GM23338 (cell line): Measurements from ENCODE around the gene TESK2. TPM values are rescaled to one million over a fixed set of nuclear protein-coding genes. Genes with fewer than 3 reads are reported as not detected.

Source experiments
- ATAC-seq: fragments of 200-7000 bp; cut with Tn5 transposase; 3 replicates; pipeline ENCODE4 v1.9.1; 2020
- DNase-seq: peaks from one replicate; pipeline ENCODE4 v3.0.0-alpha.2; 2015; ENCODE audit warnings: low spot score
- H2AFZ ChIP-seq: fragments of 200-600 bp; sonication (generic); 2 replicates; pipeline ENCODE4 v1.8.0; 2016; ENCODE audit warnings: antibody characterized with exemption, mild to moderate bottlenecking, moderate library complexity
- H3F3A ChIP-seq: fragments of 200-600 bp; sonication (generic); replicated peaks from 2 replicates; pipeline ENCODE4 v1.8.0; 2017; ENCODE audit warnings: antibody characterized with exemption, mixed run types, low read depth
- H3K27ac ChIP-seq: fragments of 200-600 bp; sonication (generic); 2 replicates; pipeline ENCODE4 v1.6.1; 2016; ENCODE audit warnings: low read depth
- H3K27me3 ChIP-seq: fragments of 200-600 bp; sonication (generic); 2 replicates; pipeline ENCODE4 v1.8.0; 2016; ENCODE audit warnings: mild to moderate bottlenecking, mixed run types, moderate library complexity; ENCODE audit not compliant: insufficient read depth
- H3K36me3 ChIP-seq: fragments of 200-600 bp; sonication (generic); 2 replicates; pipeline ENCODE4 v1.8.0; 2016; ENCODE audit warnings: mild to moderate bottlenecking; ENCODE audit not compliant: insufficient read depth
- H3K4me1 ChIP-seq: fragments of 200-600 bp; sonication (generic); 2 replicates; pipeline ENCODE4 v1.8.0; 2016; ENCODE audit warnings: mild to moderate bottlenecking, moderate library complexity; ENCODE audit not compliant: insufficient read depth
- H3K4me2 ChIP-seq: fragments of 200-600 bp; sonication (generic); 2 replicates; pipeline ENCODE4 v1.7.1; 2017; ENCODE audit warnings: mixed run types
- H3K4me3 ChIP-seq: fragments of 200-600 bp; sonication (generic); 2 replicates; pipeline ENCODE4 v1.6.1; 2016; ENCODE audit warnings: mixed run types
- H3K79me2 ChIP-seq: fragments of 200-600 bp; sonication (generic); replicated peaks from 2 replicates; pipeline ENCODE4 v1.8.0; 2017; ENCODE audit warnings: mild to moderate bottlenecking; ENCODE audit not compliant: insufficient read depth
- H3K9me2 ChIP-seq: fragments of 200-600 bp; sonication (generic); 2 replicates; pipeline ENCODE4 v1.8.0; 2017; ENCODE audit not compliant: insufficient read depth
- H4K20me1 ChIP-seq: fragments of 200-600 bp; sonication (generic); replicated peaks from 2 replicates; pipeline ENCODE4 v1.8.0; 2017; ENCODE audit warnings: mild to moderate bottlenecking; ENCODE audit not compliant: insufficient read depth
- H3K27ac Mint-ChIP-seq: 2 replicates; pipeline ENCODE4 v1.8.0; 2020; ENCODE audit warnings: inconsistent platforms, mild to moderate bottlenecking, moderate library complexity, mixed read lengths
- H3K27me3 Mint-ChIP-seq: 3 replicates; pipeline ENCODE4 v1.8.0; 2022; ENCODE audit warnings: low read depth, mild to moderate bottlenecking, moderate library complexity, mixed read lengths, inconsistent platforms; ENCODE audit not compliant: insufficient read depth, poor library complexity
- H3K36me3 Mint-ChIP-seq: 3 replicates; pipeline ENCODE4 v1.8.0; 2021; ENCODE audit warnings: low read depth, mild to moderate bottlenecking, inconsistent platforms, moderate library complexity, mixed read lengths
- H3K4me1 Mint-ChIP-seq: 3 replicates; pipeline ENCODE4 v1.8.0; 2020; ENCODE audit warnings: mild to moderate bottlenecking, inconsistent platforms, mixed read lengths
- H3K4me3 Mint-ChIP-seq: 3 replicates; pipeline ENCODE4 v1.8.0; 2021; ENCODE audit warnings: moderate library complexity, mild to moderate bottlenecking, inconsistent platforms, mixed read lengths
- H3K9me3 Mint-ChIP-seq: 3 replicates; pipeline ENCODE4 v1.8.0; 2020; ENCODE audit warnings: moderate library complexity, mild to moderate bottlenecking, inconsistent platforms, mixed read lengths
- CREB1 ChIP-seq: fragments of 250-450 bp; sonication (Bioruptor Pico); IDR thresholded peaks from 2 replicates; pipeline ENCODE4 v1.5.0; 2020; ENCODE audit warnings: low read depth, mild to moderate bottlenecking, moderate library complexity
- EZH2 ChIP-seq: fragments of 200-600 bp; sonication (generic); IDR thresholded peaks from one replicate; pipeline ENCODE4 v1.8.0; 2017; ENCODE audit warnings: antibody characterized with exemption, mild to moderate bottlenecking, low read depth; ENCODE audit not compliant: unreplicated experiment
- EZH2phosphoT487 ChIP-seq: fragments of 200-600 bp; sonication (generic); IDR thresholded peaks from one replicate; pipeline ENCODE4 v1.8.1; 2018; ENCODE audit warnings: antibody characterized with exemption; ENCODE audit not compliant: unreplicated experiment
- JUNB ChIP-seq: IDR thresholded peaks from one replicate; pipeline ENCODE4 v1.6.1; 2016; ENCODE audit warnings: antibody characterized with exemption; ENCODE audit not compliant: unreplicated experiment
- NANOG ChIP-seq: IDR thresholded peaks from 2 replicates; pipeline ENCODE4 v1.6.1; 2016; ENCODE audit warnings: antibody characterized with exemption, borderline replicate concordance
- POLR2AphosphoS5 ChIP-seq: IDR thresholded peaks from 2 replicates; pipeline ENCODE4 v1.6.1; 2016; ENCODE audit warnings: antibody characterized with exemption, low read depth
- STAT1 ChIP-seq: IDR thresholded peaks from one replicate; pipeline ENCODE4 v1.6.1; 2016; ENCODE audit warnings: antibody characterized with exemption; ENCODE audit not compliant: unreplicated experiment
- ZNF114 ChIP-seq: fragments of 250-450 bp; sonication (Bioruptor Pico); IDR thresholded peaks from 2 replicates; pipeline ENCODE4 v1.5.0; 2020; ENCODE audit warnings: mild to moderate bottlenecking, moderate library complexity
- ZNF331 ChIP-seq: fragments of 250-450 bp; sonication (Bioruptor Pico); IDR thresholded peaks from 2 replicates; pipeline ENCODE4 v1.5.0; 2020; ENCODE audit warnings: low read depth, mild to moderate bottlenecking, moderate library complexity
- polyA plus RNA-seq: library from polyadenylated mRNA; unstranded; fragments of >200 nt; fragmentation: Nextera tagmentation; extraction: Ambion mirVana; gene quantifications from 2 replicates; pipeline ENCODE4 v1.2.1, GENCODE V29; 2016
- total RNA-seq: library from RNA; depleted of rRNA; stranded (reverse); fragments of >200 nt; shearing (Covaris generic); gene quantifications from 2 replicates; pipeline ENCODE4 v1.2.3, GENCODE V29; 2014
- TF ChIP-seq, protein P1 (sequence below), 2 experiments: fragments of 200-600 bp in 1 of 2; sonication (generic) in 1 of 2; conservative IDR thresholded peaks; 2 replicates each; pipeline versions ENCODE4 v1.5.1 to v1.6.1; 2016 to 2017; ENCODE audit warnings: antibody characterized with exemption in 2 of 2, low read depth in 2 of 2, mild to moderate bottlenecking in 2 of 2, moderate library complexity in 1 of 2
- TF ChIP-seq, protein P2 (sequence below): IDR thresholded peaks from 2 replicates; pipeline ENCODE4 v1.6.1; 2016; ENCODE audit warnings: antibody characterized with exemption
- TF ChIP-seq, protein P3 (sequence below): fragments of 250-450 bp; sonication (Bioruptor Pico); IDR thresholded peaks from 2 replicates; pipeline ENCODE4 v1.5.0; 2020; ENCODE audit warnings: mild to moderate bottlenecking, moderate library complexity
- TF ChIP-seq, protein P4 (sequence below): IDR thresholded peaks from one replicate; pipeline ENCODE4 v1.6.1; 2018; ENCODE audit warnings: antibody characterized with exemption; ENCODE audit not compliant: unreplicated experiment

Gene TESK2
- total and polyA plus RNA-seq, 2 experiments from 2014 or later, result 5.2 to 14.0 TPM

DNA sequence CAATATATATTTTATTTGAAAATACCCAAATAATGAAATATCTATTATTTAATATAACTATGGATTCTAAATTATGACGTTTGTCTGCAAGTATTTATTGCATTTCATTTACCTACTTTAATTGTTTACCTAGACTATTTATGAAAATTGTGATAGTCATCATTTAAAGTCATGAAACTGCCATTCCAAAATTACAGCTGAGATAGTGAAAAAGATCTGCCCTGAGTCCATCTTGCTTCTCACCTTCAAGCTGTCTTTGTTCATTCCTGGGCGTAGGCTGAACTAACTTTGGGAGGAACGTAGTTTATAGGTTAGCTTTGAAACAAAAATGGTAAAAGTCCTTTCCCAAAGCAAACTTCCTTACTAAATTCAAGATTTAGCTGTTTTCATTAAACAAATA lies 176.7 kb downstream of the TESK2 start:
- Mint-ChIP-seq H3K36me3 (no peaks in the 10 kb centered on the region), H3K4me3 (no peak overlapping the region), H3K4me1 (no peaks in the 10 kb centered on the region), H3K27me3 (peaks cover 2% of the 10 kb centered on the region), H3K27ac (no peak overlapping the region), H3K9me3 (peaks cover 7% of the 10 kb centered on the region; the same call in 2 of the 3 replicates)
- Histone ChIP-seq H3K4me2 (no peak overlapping the region), H3K27me3 (no peaks in the 10 kb centered on the region), H3F3A (no peaks in the 10 kb centered on the region), H3K4me3 (no peak overlapping the region), H3K79me2 (no peaks in the 10 kb centered on the region), H3K27ac (no peak overlapping the region), H3K36me3 (no peaks in the 10 kb centered on the region), H3K4me1 (peaks cover 5% of the 10 kb centered on the region; the same call in 1 of the 2 replicates), H3K9me2 (no peaks in the 10 kb centered on the region), H4K20me1 (no peaks in the 10 kb centered on the region), H2AFZ (no peak overlapping the region)
- ATAC-seq (no peak), DNase-seq (no peak)
- TF ChIP-seq, protein P1, sequence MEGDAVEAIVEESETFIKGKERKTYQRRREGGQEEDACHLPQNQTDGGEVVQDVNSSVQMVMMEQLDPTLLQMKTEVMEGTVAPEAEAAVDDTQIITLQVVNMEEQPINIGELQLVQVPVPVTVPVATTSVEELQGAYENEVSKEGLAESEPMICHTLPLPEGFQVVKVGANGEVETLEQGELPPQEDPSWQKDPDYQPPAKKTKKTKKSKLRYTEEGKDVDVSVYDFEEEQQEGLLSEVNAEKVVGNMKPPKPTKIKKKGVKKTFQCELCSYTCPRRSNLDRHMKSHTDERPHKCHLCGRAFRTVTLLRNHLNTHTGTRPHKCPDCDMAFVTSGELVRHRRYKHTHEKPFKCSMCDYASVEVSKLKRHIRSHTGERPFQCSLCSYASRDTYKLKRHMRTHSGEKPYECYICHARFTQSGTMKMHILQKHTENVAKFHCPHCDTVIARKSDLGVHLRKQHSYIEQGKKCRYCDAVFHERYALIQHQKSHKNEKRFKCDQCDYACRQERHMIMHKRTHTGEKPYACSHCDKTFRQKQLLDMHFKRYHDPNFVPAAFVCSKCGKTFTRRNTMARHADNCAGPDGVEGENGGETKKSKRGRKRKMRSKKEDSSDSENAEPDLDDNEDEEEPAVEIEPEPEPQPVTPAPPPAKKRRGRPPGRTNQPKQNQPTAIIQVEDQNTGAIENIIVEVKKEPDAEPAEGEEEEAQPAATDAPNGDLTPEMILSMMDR (conservative IDR thresholded peaks at IDR 0.05; ENCODE audit: low read depth in 2 of 2), result no peak
- TF ChIP-seq STAT1 (no peak), POLR2AphosphoS5 (no peak), ZNF331 (CRISPR knock-in tag) (no peak), JUNB (no peak), ZNF114 (CRISPR knock-in tag) (no peak), NANOG (no peak), EZH2 (no peak), EZH2phosphoT487 (no peak), CREB1 (no peak)
- TF ChIP-seq, protein P2, sequence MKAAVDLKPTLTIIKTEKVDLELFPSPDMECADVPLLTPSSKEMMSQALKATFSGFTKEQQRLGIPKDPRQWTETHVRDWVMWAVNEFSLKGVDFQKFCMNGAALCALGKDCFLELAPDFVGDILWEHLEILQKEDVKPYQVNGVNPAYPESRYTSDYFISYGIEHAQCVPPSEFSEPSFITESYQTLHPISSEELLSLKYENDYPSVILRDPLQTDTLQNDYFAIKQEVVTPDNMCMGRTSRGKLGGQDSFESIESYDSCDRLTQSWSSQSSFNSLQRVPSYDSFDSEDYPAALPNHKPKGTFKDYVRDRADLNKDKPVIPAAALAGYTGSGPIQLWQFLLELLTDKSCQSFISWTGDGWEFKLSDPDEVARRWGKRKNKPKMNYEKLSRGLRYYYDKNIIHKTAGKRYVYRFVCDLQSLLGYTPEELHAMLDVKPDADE, result no peak
- TF ChIP-seq, protein P3, sequence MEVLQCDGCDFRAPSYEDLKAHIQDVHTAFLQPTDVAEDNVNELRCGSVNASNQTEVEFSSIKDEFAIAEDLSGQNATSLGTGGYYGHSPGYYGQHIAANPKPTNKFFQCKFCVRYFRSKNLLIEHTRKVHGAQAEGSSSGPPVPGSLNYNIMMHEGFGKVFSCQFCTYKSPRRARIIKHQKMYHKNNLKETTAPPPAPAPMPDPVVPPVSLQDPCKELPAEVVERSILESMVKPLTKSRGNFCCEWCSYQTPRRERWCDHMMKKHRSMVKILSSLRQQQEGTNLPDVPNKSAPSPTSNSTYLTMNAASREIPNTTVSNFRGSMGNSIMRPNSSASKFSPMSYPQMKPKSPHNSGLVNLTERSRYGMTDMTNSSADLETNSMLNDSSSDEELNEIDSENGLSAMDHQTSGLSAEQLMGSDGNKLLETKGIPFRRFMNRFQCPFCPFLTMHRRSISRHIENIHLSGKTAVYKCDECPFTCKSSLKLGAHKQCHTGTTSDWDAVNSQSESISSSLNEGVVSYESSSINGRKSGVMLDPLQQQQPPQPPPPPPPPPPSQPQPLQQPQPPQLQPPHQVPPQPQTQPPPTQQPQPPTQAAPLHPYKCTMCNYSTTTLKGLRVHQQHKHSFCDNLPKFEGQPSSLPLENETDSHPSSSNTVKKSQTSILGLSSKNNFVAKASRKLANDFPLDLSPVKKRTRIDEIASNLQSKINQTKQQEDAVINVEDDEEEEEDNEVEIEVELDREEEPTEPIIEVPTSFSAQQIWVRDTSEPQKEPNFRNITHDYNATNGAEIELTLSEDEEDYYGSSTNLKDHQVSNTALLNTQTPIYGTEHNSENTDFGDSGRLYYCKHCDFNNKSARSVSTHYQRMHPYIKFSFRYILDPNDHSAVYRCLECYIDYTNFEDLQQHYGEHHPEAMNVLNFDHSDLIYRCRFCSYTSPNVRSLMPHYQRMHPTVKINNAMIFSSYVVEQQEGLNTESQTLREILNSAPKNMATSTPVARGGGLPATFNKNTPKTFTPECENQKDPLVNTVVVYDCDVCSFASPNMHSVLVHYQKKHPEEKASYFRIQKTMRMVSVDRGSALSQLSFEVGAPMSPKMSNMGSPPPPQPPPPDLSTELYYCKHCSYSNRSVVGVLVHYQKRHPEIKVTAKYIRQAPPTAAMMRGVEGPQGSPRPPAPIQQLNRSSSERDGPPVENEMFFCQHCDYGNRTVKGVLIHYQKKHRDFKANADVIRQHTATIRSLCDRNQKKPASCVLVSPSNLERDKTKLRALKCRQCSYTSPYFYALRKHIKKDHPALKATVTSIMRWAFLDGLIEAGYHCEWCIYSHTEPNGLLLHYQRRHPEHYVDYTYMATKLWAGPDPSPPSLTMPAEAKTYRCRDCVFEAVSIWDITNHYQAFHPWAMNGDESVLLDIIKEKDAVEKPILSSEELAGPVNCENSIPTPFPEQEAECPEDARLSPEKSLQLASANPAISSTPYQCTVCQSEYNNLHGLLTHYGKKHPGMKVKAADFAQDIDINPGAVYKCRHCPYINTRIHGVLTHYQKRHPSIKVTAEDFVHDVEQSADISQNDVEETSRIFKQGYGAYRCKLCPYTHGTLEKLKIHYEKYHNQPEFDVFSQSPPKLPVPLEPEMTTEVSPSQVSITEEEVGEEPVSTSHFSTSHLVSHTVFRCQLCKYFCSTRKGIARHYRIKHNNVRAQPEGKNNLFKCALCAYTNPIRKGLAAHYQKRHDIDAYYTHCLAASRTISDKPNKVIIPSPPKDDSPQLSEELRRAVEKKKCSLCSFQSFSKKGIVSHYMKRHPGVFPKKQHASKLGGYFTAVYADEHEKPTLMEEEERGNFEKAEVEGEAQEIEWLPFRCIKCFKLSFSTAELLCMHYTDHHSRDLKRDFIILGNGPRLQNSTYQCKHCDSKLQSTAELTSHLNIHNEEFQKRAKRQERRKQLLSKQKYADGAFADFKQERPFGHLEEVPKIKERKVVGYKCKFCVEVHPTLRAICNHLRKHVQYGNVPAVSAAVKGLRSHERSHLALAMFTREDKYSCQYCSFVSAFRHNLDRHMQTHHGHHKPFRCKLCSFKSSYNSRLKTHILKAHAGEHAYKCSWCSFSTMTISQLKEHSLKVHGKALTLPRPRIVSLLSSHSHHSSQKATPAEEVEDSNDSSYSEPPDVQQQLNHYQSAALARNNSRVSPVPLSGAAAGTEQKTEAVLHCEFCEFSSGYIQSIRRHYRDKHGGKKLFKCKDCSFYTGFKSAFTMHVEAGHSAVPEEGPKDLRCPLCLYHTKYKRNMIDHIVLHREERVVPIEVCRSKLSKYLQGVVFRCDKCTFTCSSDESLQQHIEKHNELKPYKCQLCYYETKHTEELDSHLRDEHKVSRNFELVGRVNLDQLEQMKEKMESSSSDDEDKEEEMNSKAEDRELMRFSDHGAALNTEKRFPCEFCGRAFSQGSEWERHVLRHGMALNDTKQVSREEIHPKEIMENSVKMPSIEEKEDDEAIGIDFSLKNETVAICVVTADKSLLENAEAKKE, result no peak
- TF ChIP-seq, protein P4, sequence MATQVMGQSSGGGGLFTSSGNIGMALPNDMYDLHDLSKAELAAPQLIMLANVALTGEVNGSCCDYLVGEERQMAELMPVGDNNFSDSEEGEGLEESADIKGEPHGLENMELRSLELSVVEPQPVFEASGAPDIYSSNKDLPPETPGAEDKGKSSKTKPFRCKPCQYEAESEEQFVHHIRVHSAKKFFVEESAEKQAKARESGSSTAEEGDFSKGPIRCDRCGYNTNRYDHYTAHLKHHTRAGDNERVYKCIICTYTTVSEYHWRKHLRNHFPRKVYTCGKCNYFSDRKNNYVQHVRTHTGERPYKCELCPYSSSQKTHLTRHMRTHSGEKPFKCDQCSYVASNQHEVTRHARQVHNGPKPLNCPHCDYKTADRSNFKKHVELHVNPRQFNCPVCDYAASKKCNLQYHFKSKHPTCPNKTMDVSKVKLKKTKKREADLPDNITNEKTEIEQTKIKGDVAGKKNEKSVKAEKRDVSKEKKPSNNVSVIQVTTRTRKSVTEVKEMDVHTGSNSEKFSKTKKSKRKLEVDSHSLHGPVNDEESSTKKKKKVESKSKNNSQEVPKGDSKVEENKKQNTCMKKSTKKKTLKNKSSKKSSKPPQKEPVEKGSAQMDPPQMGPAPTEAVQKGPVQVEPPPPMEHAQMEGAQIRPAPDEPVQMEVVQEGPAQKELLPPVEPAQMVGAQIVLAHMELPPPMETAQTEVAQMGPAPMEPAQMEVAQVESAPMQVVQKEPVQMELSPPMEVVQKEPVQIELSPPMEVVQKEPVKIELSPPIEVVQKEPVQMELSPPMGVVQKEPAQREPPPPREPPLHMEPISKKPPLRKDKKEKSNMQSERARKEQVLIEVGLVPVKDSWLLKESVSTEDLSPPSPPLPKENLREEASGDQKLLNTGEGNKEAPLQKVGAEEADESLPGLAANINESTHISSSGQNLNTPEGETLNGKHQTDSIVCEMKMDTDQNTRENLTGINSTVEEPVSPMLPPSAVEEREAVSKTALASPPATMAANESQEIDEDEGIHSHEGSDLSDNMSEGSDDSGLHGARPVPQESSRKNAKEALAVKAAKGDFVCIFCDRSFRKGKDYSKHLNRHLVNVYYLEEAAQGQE, result no peak
